ENCODE measurements around the gene C9orf43. TPM values are rescaled to one million over a fixed set of nuclear protein-coding genes. Genes with fewer than 3 reads are reported as not detected.

C9orf43 gene
- total RNA-seq, 1 experiment from 2014 or later, result 0.28 TPM

- TF ChIP-seq SMAD4 (CRISPR knock-in tag; IDR thresholded peaks at IDR 0.05) (no peak), ZNF317 (CRISPR knock-in tag; IDR thresholded peaks at IDR 0.05; ENCODE audit: borderline replicate concordance, low read depth) (no peak), GTF2I (CRISPR knock-in tag; conservative IDR thresholded peaks at IDR 0.05) (no peak)
Measured at GRCh38 chr9:113388833-113389232, 21.7 kb upstream of the C9orf43 start (continued).

- Mint-ChIP-seq H3K27me3 (ENCODE audit: low read depth) (no peaks in the 10 kb centered on the region), H3K9me3 (no peaks in the 10 kb centered on the region), H3K36me3 (peaks cover 4% of the 10 kb centered on the region), H3K4me3 (no peak overlapping the region), H3K27ac (no peak overlapping the region), H3K4me1 (no peaks in the 10 kb centered on the region)
- TF ChIP-seq JUN (CRISPR knock-in tag; IDR thresholded peaks at IDR 0.05) (no peak), CREM (CRISPR knock-in tag; IDR thresholded peaks at IDR 0.05) (no peak), GTF2I (CRISPR knock-in tag; conservative IDR thresholded peaks at IDR 0.05) (no peak)
- CTCF ChIA-PET, result no interaction called here
- ATAC-seq (no peak), DNase-seq (ENCODE audit: low spot score) (no peak)
- POLR2A ChIA-PET, result no interaction called here
Measured at GRCh38 chr9:113389451-113389850, 21.1 kb upstream of the C9orf43 start.

GRCh38 chr9:113390192-113390960 is 20.2 kb upstream of the C9orf43 start:
- ChIA-PET CTCF (no interaction called here), POLR2A (no interaction called here)
- no peaks in the 10 kb centered on the region for H3K9me3 Mint-ChIP-seq
- ATAC-seq (no peak), DNase-seq (ENCODE audit: low spot score) (no peak)
- H3K4me1 Mint-ChIP-seq, result no peaks in the 10 kb centered on the region
- H3K27ac Mint-ChIP-seq, result no peak overlapping the region
- H3K4me3 Mint-ChIP-seq, result no peak overlapping the region
- H3K36me3 Mint-ChIP-seq, result peaks cover 4% of the 10 kb centered on the region
- H3K27me3 Mint-ChIP-seq (ENCODE audit: low read depth), result no peaks in the 10 kb centered on the region
- TF ChIP-seq TP53 (CRISPR knock-in tag; IDR thresholded peaks at IDR 0.05) (no peak), SMAD3 (CRISPR knock-in tag; IDR thresholded peaks at IDR 0.05; ENCODE audit: borderline replicate concordance) (no peak), GRHL2 (CRISPR knock-in tag; IDR thresholded peaks at IDR 0.05; ENCODE audit: insufficient replicate concordance, severe bottlenecking) (no peak), SP1 (CRISPR knock-in tag; conservative IDR thresholded peaks at IDR 0.05) (no peak), ZNF263 (CRISPR knock-in tag; IDR thresholded peaks at IDR 0.05; ENCODE audit: low read depth) (no peak), TCF7 (CRISPR knock-in tag; IDR thresholded peaks at IDR 0.05; ENCODE audit: low read depth) (no peak), CBFB (CRISPR knock-in tag; IDR thresholded peaks at IDR 0.05; ENCODE audit: low read depth) (no peak), MYBL2 (CRISPR knock-in tag; IDR thresholded peaks at IDR 0.05) (no peak), PRRX2 (CRISPR knock-in tag; IDR thresholded peaks at IDR 0.05) (no peak), CREM (CRISPR knock-in tag; IDR thresholded peaks at IDR 0.05) (no peak), FOXP1 (CRISPR knock-in tag; IDR thresholded peaks at IDR 0.05; ENCODE audit: borderline replicate concordance) (no peak)
- TF ChIP-seq, protein P1, sequence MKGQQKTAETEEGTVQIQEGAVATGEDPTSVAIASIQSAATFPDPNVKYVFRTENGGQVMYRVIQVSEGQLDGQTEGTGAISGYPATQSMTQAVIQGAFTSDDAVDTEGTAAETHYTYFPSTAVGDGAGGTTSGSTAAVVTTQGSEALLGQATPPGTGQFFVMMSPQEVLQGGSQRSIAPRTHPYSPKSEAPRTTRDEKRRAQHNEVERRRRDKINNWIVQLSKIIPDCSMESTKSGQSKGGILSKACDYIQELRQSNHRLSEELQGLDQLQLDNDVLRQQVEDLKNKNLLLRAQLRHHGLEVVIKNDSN (CRISPR knock-in tag; IDR thresholded peaks at IDR 0.05), result no peak

DNA sequence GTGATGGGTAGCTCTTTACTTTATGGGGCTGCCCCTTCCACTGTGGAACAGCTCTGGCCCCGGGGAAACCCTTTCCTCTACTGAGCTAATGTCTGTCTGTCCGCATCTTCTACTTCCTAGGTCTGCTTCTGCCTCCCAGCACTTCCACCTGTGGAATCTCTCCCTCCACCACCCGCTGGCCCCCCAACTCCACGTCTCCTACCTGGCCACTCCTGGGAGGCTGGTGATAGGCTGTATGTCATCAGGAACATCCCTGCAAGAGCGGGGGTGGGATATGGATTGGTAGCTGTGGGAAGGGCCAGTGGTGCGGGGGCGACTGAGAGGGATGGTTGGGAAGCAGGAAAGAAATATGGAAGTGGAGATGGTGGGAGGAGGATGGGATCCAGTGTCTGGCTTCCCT is 18.6 kb upstream of the C9orf43 start:
- Mint-ChIP-seq H3K27me3 (ENCODE audit: low read depth) (no peaks in the 10 kb centered on the region), H3K27ac (no peak overlapping the region), H3K36me3 (peaks cover 4% of the 10 kb centered on the region), H3K4me3 (no peak overlapping the region), H3K4me1 (peaks cover 4% of the 10 kb centered on the region; the same call in 1 of the 2 replicates), H3K9me3 (no peaks in the 10 kb centered on the region)
- DNase-seq (ENCODE audit: low spot score) (no peak), ATAC-seq (no peak)
- POLR2A ChIA-PET, result no interaction called here
- TF ChIP-seq, protein P2, sequence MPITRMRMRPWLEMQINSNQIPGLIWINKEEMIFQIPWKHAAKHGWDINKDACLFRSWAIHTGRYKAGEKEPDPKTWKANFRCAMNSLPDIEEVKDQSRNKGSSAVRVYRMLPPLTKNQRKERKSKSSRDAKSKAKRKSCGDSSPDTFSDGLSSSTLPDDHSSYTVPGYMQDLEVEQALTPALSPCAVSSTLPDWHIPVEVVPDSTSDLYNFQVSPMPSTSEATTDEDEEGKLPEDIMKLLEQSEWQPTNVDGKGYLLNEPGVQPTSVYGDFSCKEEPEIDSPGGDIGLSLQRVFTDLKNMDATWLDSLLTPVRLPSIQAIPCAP (CRISPR knock-in tag; IDR thresholded peaks at IDR 0.05), result no peak
- TF ChIP-seq PREB (CRISPR knock-in tag; IDR thresholded peaks at IDR 0.05; ENCODE audit: borderline replicate concordance) (no peak), NR3C1 (CRISPR knock-in tag; conservative IDR thresholded peaks at IDR 0.05; ENCODE audit: low read depth) (no peak), NFATC4 (CRISPR knock-in tag; IDR thresholded peaks at IDR 0.05) (no peak), ZBTB21 (CRISPR knock-in tag; IDR thresholded peaks at IDR 0.05; ENCODE audit: borderline replicate concordance) (no peak), GTF2I (CRISPR knock-in tag; conservative IDR thresholded peaks at IDR 0.05) (no peak), ZNF121 (CRISPR knock-in tag; IDR thresholded peaks at IDR 0.05) (no peak), RORB (CRISPR knock-in tag; IDR thresholded peaks at IDR 0.05) (no peak), TEAD1 (CRISPR knock-in tag; IDR thresholded peaks at IDR 0.05) (no peak), ATF6 (CRISPR knock-in tag; IDR thresholded peaks at IDR 0.05) (no peak)
- CTCF ChIA-PET, result interaction anchor here (1.8 kb wide), 1 partner anchor 9 kb away, joined by 6 read pairs; the partner anchor contains the start of gene ALAD
